H9 (cell line): ENCODE measurements around the gene INCENP. TPM values are rescaled to one million over a fixed set of nuclear protein-coding genes. Genes with fewer than 3 reads are reported as not detected.

Experiments used
- DNase-seq: peaks from one replicate; pipeline ENCODE4 v3.0.0-alpha.2; 2017
- H2AFZ ChIP-seq: one replicate; pipeline ENCODE4 v1.6.1; 2013; ENCODE audit warnings: mild to moderate bottlenecking, low read length, control low read depth, moderate library complexity
- H2AK5ac ChIP-seq: 2 replicates; pipeline ENCODE4 v1.6.1; 2013; ENCODE audit warnings: low read length, control low read depth, mixed read lengths; ENCODE audit not compliant: insufficient read length
- H2BK120ac ChIP-seq: one replicate; pipeline ENCODE4 v1.6.1; 2013; ENCODE audit warnings: low read depth, mild to moderate bottlenecking, low read length, control low read depth, inconsistent platforms; ENCODE audit not compliant: poor library complexity, severe bottlenecking
- H2BK12ac ChIP-seq: 2 replicates; pipeline ENCODE4 v1.6.1; 2013; ENCODE audit warnings: low read length, control low read depth, mixed read lengths, low read depth; ENCODE audit not compliant: insufficient read length
- H2BK15ac ChIP-seq: 2 replicates; pipeline ENCODE4 v1.6.1; 2013; ENCODE audit warnings: low read depth, low read length, control low read depth
- H2BK20ac ChIP-seq: one replicate; pipeline ENCODE4 v1.6.1; 2013; ENCODE audit warnings: low read depth, mild to moderate bottlenecking, low read length, control low read depth, inconsistent platforms; ENCODE audit not compliant: poor library complexity, severe bottlenecking
- H2BK5ac ChIP-seq: 2 replicates; pipeline ENCODE4 v1.6.1; 2013; ENCODE audit warnings: low read length, control low read depth, mixed read lengths; ENCODE audit not compliant: insufficient read length
- H3K14ac ChIP-seq: 2 replicates; pipeline ENCODE4 v1.6.1; 2013; ENCODE audit warnings: low read length, control low read depth; ENCODE audit not compliant: insufficient read depth
- H3K18ac ChIP-seq: 2 replicates; pipeline ENCODE4 v1.6.1; 2013; ENCODE audit warnings: low read depth, mild to moderate bottlenecking, mixed read lengths, low read length, control low read depth; ENCODE audit not compliant: insufficient read length
- H3K23ac ChIP-seq: 2 replicates; pipeline ENCODE4 v1.6.1; 2013; ENCODE audit warnings: low read length, control low read depth, mixed read lengths, low read depth; ENCODE audit not compliant: insufficient read length
- H3K23me2 ChIP-seq: 2 replicates; pipeline ENCODE4 v1.6.1; 2013; ENCODE audit warnings: low read depth, mild to moderate bottlenecking, mixed read lengths, low read length, control low read depth; ENCODE audit not compliant: insufficient read length, poor library complexity, severe bottlenecking
- H3K27ac ChIP-seq: 2 replicates; pipeline ENCODE4 v1.5.1; 2013; ENCODE audit warnings: low read length, control low read depth, mixed read lengths, low read depth; ENCODE audit not compliant: insufficient read length
- H3K27me3 ChIP-seq: 2 replicates; pipeline ENCODE4 v1.6.1; 2013; ENCODE audit warnings: low read length, control low read depth, inconsistent platforms; ENCODE audit not compliant: insufficient read depth
- H3K4ac ChIP-seq: 2 replicates; pipeline ENCODE4 v1.6.1; 2013; ENCODE audit warnings: low read depth, mild to moderate bottlenecking, control low read depth, inconsistent platforms, low read length, moderate library complexity
- H3K4me1 ChIP-seq: 2 replicates; pipeline ENCODE4 v1.6.1; 2013; ENCODE audit warnings: low read length, control low read depth, inconsistent platforms; ENCODE audit not compliant: insufficient read depth
- H3K4me2 ChIP-seq: 2 replicates; pipeline ENCODE4 v1.6.1; 2013; ENCODE audit warnings: low read length, control low read depth, mixed read lengths; ENCODE audit not compliant: insufficient read length, insufficient read depth
- H3K56ac ChIP-seq: 2 replicates; pipeline ENCODE4 v1.6.1; 2013; ENCODE audit warnings: low read depth, mild to moderate bottlenecking, mixed read lengths, low read length, control low read depth; ENCODE audit not compliant: insufficient read length
- H3K79me1 ChIP-seq: 2 replicates; pipeline ENCODE4 v1.6.1; 2013; ENCODE audit warnings: low read depth, mild to moderate bottlenecking, moderate library complexity, low read length, control low read depth, inconsistent platforms; ENCODE audit not compliant: insufficient read depth, poor library complexity, severe bottlenecking
- H3K79me2 ChIP-seq: 2 replicates; pipeline ENCODE4 v1.6.1; 2013; ENCODE audit warnings: low read length, control low read depth, inconsistent platforms; ENCODE audit not compliant: insufficient read depth
- H3K9ac ChIP-seq: 2 replicates; pipeline ENCODE4 v1.6.1; 2013; ENCODE audit warnings: low read length, control low read depth, mixed read lengths; ENCODE audit not compliant: insufficient read length; ENCODE audit errors: extremely low read depth
- H3K9me3 ChIP-seq: one replicate; pipeline ENCODE4 v1.6.1; 2013; ENCODE audit warnings: low read depth, low read length, inconsistent platforms; ENCODE audit not compliant: control insufficient read depth
- H3T11ph ChIP-seq: one replicate; pipeline ENCODE4 v1.6.1; 2013; ENCODE audit warnings: mild to moderate bottlenecking, low read length, control low read depth, inconsistent platforms
- H4K20me1 ChIP-seq: one replicate; pipeline ENCODE4 v1.6.1; 2013; ENCODE audit not compliant: control insufficient read depth, insufficient read length, insufficient read depth
- H4K5ac ChIP-seq: 2 replicates; pipeline ENCODE4 v1.6.1; 2013; ENCODE audit warnings: low read depth, mild to moderate bottlenecking, mixed read lengths, low read length, control low read depth; ENCODE audit not compliant: insufficient read length
- H4K8ac ChIP-seq: replicated peaks from 2 replicates; pipeline ENCODE4 v1.6.1; 2013; ENCODE audit warnings: low read length, control low read depth, mixed read lengths, low read depth; ENCODE audit not compliant: insufficient read length
- H4K91ac ChIP-seq: 2 replicates; pipeline ENCODE4 v1.6.1; 2013; ENCODE audit warnings: low read depth, mild to moderate bottlenecking, moderate library complexity, mixed read lengths, low read length, control low read depth; ENCODE audit not compliant: insufficient read length
- H3K27ac Mint-ChIP-seq, 3 experiments: 2 replicates in 2 of 3; 3 replicates in 1 of 3; pipeline ENCODE4 v1.8.0; 2020 to 2021; ENCODE audit warnings: mixed read lengths in 3 of 3, mild to moderate bottlenecking in 1 of 3, moderate library complexity in 1 of 3
- H3K27me3 Mint-ChIP-seq: 2 replicates; pipeline ENCODE4 v1.8.0; 2021; ENCODE audit warnings: low read depth, mild to moderate bottlenecking, moderate library complexity, mixed read lengths
- H3K36me3 Mint-ChIP-seq, 3 experiments: 2 replicates in 2 of 3; 3 replicates in 1 of 3; pipeline ENCODE4 v1.8.0; 2020 to 2021; ENCODE audit warnings: low read depth in 3 of 3, mixed read lengths in 3 of 3; ENCODE audit not compliant: insufficient read depth in 1 of 3
- H3K4me1 Mint-ChIP-seq, 2 experiments: 2 replicates each; pipeline ENCODE4 v1.8.0; 2020; ENCODE audit warnings: mixed read lengths in 2 of 2
- H3K4me3 Mint-ChIP-seq, 2 experiments: 2 replicates in 1 of 2; 3 replicates in 1 of 2; pipeline ENCODE4 v1.8.0; 2020 to 2021; ENCODE audit warnings: mild to moderate bottlenecking in 2 of 2, mixed read lengths in 2 of 2, moderate library complexity in 1 of 2
- H3K9me3 Mint-ChIP-seq, 2 experiments: 2 replicates in 1 of 2; 3 replicates in 1 of 2; pipeline ENCODE4 v1.8.0; 2020; ENCODE audit warnings: mild to moderate bottlenecking in 2 of 2, mixed read lengths in 2 of 2, moderate library complexity in 1 of 2
- CTCF ChIP-seq: fragments of 200-600 bp; sonication (generic); conservative IDR thresholded peaks from 3 replicates; pipeline ENCODE4 v1.8.0; 2021; ENCODE audit warnings: antibody characterized with exemption, mild to moderate bottlenecking
- WGBS: extraction: QIAGEN DNeasy Blood & Tissue Kit; methylation state at CpG from one replicate; pipeline ENCODE4 v1.1.7; 2013; ENCODE audit warnings: missing lambda C conversion rate, low lambda C conversion rate, mixed read lengths; ENCODE audit not compliant: insufficient read length; ENCODE audit errors: extremely low coverage; 5-methylcytosine and 5-hydroxymethylcytosine counted together
- total RNA-seq: library from RNA; stranded (reverse); gene quantifications from 2 replicates; pipeline ENCODE4 v1.2.1, GENCODE V29; 2021

Gene INCENP
- total RNA-seq, 1 experiment from 2014 or later: 99.9 TPM

- Histone ChIP-seq H2AFZ (no peak overlapping the region), H2BK15ac (no peak overlapping the region), H3K23ac (no peak overlapping the region), H3K9ac (no peak overlapping the region), H3K23me2 (no peaks in the 10 kb centered on the region), H3K79me2 (no peaks in the 10 kb centered on the region), H3K27ac (no peak overlapping the region), H3K27me3 (no peaks in the 10 kb centered on the region), H3K79me1 (no peaks in the 10 kb centered on the region), H2BK120ac (no peak overlapping the region), H4K5ac (no peak overlapping the region), H3T11ph (no peak overlapping the region), H3K4me2 (no peak overlapping the region), H2AK5ac (no peak overlapping the region), H3K4ac (no peak overlapping the region), H3K56ac (no peak overlapping the region), H3K18ac (no peak overlapping the region), H4K20me1 (no peaks in the 10 kb centered on the region), H3K14ac (no peak overlapping the region), H4K91ac (no peak overlapping the region), H2BK20ac (no peak overlapping the region), H2BK5ac (no peak overlapping the region), H3K9me3 (no peaks in the 10 kb centered on the region), H4K8ac (no peak overlapping the region), H3K4me1 (no peaks in the 10 kb centered on the region), H2BK12ac (no peak overlapping the region)
- no CpG with 5 or more reads among the region's 3 CpGs for WGBS
- Mint-ChIP-seq H3K36me3 (no peaks in the 10 kb centered on the region), H3K9me3 (no peaks in the 10 kb centered on the region), H3K4me1 (peaks cover 4 to 5% of the 10 kb centered on the region in 2 experiments; a peak in 3 of 4 replicates), H3K27me3 (peaks cover 1% of the 10 kb centered on the region; the same call in 1 of the 2 replicates), H3K27ac (no peak overlapping the region), H3K4me3 (no peak overlapping the region)
- TF ChIP-seq CTCF: no peak
- no peak for DNase-seq
These were observed 46.7 kb upstream of the INCENP start for GRCh38 chr11:62077132-62077531.
